ENCODE results near the gene MN1. TPM values are rescaled to one million over a fixed set of nuclear protein-coding genes. Genes with fewer than 3 reads are reported as not detected.

MN1 gene
- polyA plus RNA-seq, 3 donors = 0.06 to 0.38 (median 0.29) TPM

GRCh38 chr22:27799015-27799826 lies 2.3 kb downstream of the MN1 start:
- H3K36me3 ChIP-seq (replicated peaks in 1 of 2; ENCODE audit: control insufficient read depth in 1 of 2, insufficient read depth in 2 of 2, low read length in 2 of 2) = no peaks in the 10 kb centered on the region
- no peak overlapping the region for H3K27ac ChIP-seq (ENCODE audit: low read depth in 1 of 2, low read length in 2 of 2)
- peaks cover 26 to 50% (median 36%) of the 10 kb centered on the region in 3 donors for H3K27me3 Mint-ChIP-seq (ENCODE audit: low read depth in 3 of 3)
- peaks cover 8% of the 10 kb centered on the region for H3K4me1 Mint-ChIP-seq
- H3K4me1 ChIP-seq (ENCODE audit: control insufficient read depth in 1 of 2, insufficient read depth in 2 of 2, low read length in 2 of 2) = peaks cover 13% of the 10 kb centered on the region in 2 donors
- no peak overlapping the region for H3K4me3 ChIP-seq (replicated peaks in 1 of 3; ENCODE audit: low read depth in 2 of 3, low read length in 3 of 3)
- no peaks in the 10 kb centered on the region for H3K36me3 Mint-ChIP-seq
- intact Hi-C loops (cut with micrococcal nuclease) = no loop called here
- H3K4me3 Mint-ChIP-seq = no peak overlapping the region
- no peak overlapping the region for H3K9ac ChIP-seq (ENCODE audit: insufficient read depth, low read length, poor library complexity, severe bottlenecking)
- no peak for TF ChIP-seq CTCF (IDR thresholded peaks at IDR 0.05)
- peaks cover 15 to 38% of the 10 kb centered on the region in 2 donors for H3K27me3 ChIP-seq (ENCODE audit: control insufficient read depth in 2 of 2, insufficient read depth in 2 of 2, low read length in 2 of 2)
- no peak for DNase-seq
- WGBS (ENCODE audit: insufficient coverage) = 95% methylated on average over 62 of the region's 62 CpGs
- H4K20me1 ChIP-seq (ENCODE audit: insufficient read depth, low read length) = no peaks in the 10 kb centered on the region
- no peak overlapping the region for H2AFZ ChIP-seq (ENCODE audit: insufficient read depth, low read depth, low read length, poor library complexity, severe bottlenecking)
- H3K4me2 ChIP-seq (replicated peaks; ENCODE audit: extremely low read depth, low read length, poor library complexity, severe bottlenecking) = no peak overlapping the region
- H3K27ac Mint-ChIP-seq = no peak overlapping the region
- peaks cover 2 to 10% (median 3%) of the 10 kb centered on the region in 7 donors for H3K9me3 Mint-ChIP-seq
- H3K9me3 ChIP-seq (replicated peaks in 1 of 2; ENCODE audit: control insufficient read depth in 1 of 2, insufficient read depth in 1 of 2, low read length in 2 of 2) = no peaks in the 10 kb centered on the region
- no peaks in the 10 kb centered on the region for H3K79me2 ChIP-seq (ENCODE audit: insufficient read depth, low read length)

- H3K27ac ChIP-seq (ENCODE audit: low read depth in 1 of 2, low read length in 2 of 2) = no peak overlapping the region
- no peaks in the 10 kb centered on the region for H3K36me3 Mint-ChIP-seq
- H3K36me3 ChIP-seq (replicated peaks in 1 of 2; ENCODE audit: control insufficient read depth in 1 of 2, insufficient read depth in 2 of 2, low read length in 2 of 2) = no peaks in the 10 kb centered on the region
- H3K27me3 Mint-ChIP-seq (ENCODE audit: low read depth in 3 of 3) = peaks cover 24 to 45% (median 32%) of the 10 kb centered on the region in 3 donors
- H3K4me1 ChIP-seq (ENCODE audit: control insufficient read depth in 1 of 2, insufficient read depth in 2 of 2, low read length in 2 of 2) = peaks cover 13% of the 10 kb centered on the region in 2 donors
- H3K9me3 ChIP-seq (replicated peaks in 1 of 2; ENCODE audit: control insufficient read depth in 1 of 2, insufficient read depth in 1 of 2, low read length in 2 of 2) = no peaks in the 10 kb centered on the region
- no peak overlapping the region for H3K4me3 ChIP-seq (replicated peaks in 1 of 3; ENCODE audit: low read depth in 2 of 3, low read length in 3 of 3)
- intact Hi-C loops (cut with micrococcal nuclease) = no loop called here
- no peak for TF ChIP-seq CTCF (IDR thresholded peaks at IDR 0.05)
- H3K27me3 ChIP-seq (ENCODE audit: control insufficient read depth in 2 of 2, insufficient read depth in 2 of 2, low read length in 2 of 2) = peaks cover 15 to 35% of the 10 kb centered on the region in 2 donors
- H3K4me3 Mint-ChIP-seq = no peak overlapping the region
- H3K79me2 ChIP-seq (ENCODE audit: insufficient read depth, low read length) = no peaks in the 10 kb centered on the region
- no peaks in the 10 kb centered on the region for H4K20me1 ChIP-seq (ENCODE audit: insufficient read depth, low read length)
- peaks cover 2 to 10% (median 3%) of the 10 kb centered on the region in 7 donors for H3K9me3 Mint-ChIP-seq
- no peak overlapping the region for H3K4me2 ChIP-seq (replicated peaks; ENCODE audit: extremely low read depth, low read length, poor library complexity, severe bottlenecking)
- DNase-seq = no peak
- H3K9ac ChIP-seq (ENCODE audit: insufficient read depth, low read length, poor library complexity, severe bottlenecking) = no peak overlapping the region
- H3K4me1 Mint-ChIP-seq = peaks cover 8% of the 10 kb centered on the region
- WGBS (ENCODE audit: insufficient coverage) = 94% methylated on average over 41 of the region's 44 CpGs
- no peak overlapping the region for H3K27ac Mint-ChIP-seq
- no peak overlapping the region for H2AFZ ChIP-seq (ENCODE audit: insufficient read depth, low read depth, low read length, poor library complexity, severe bottlenecking)
Observed at GRCh38 chr22:27798511-27799014, 3.0 kb downstream of the MN1 start.

Measured in CD14-positive monocyte (primary cell).